HT1080 (cell line): ENCODE measurements around the gene TET2. TPM values are rescaled to one million over a fixed set of nuclear protein-coding genes. Genes with fewer than 3 reads are reported as not detected.

Experiments used
- DNase-seq: peaks from one replicate; pipeline ENCODE4 v3.0.0-alpha.2; 2015; ENCODE audit warnings: low read depth
- total RNA-seq: library from RNA; depleted of rRNA; stranded (reverse); fragments of >200 nt; shearing (Covaris generic); gene quantifications from 2 replicates; pipeline ENCODE4 v1.2.3, GENCODE V29; 2014

Gene TET2
- total RNA-seq, 1 experiment from 2014 or later: 6.9 TPM

GRCh38 chr4:105234582-105234981 lies 87.9 kb downstream of the TET2 start:
- no peak for DNase-seq

GRCh38 chr4:105236202-105236915 lies 89.7 kb downstream of the TET2 start:
- no peak for DNase-seq

GRCh38 chr4:105236916-105237311 lies 90.2 kb downstream of the TET2 start:
- no peak for DNase-seq

- no peak for DNase-seq
Measured at GRCh38 chr4:105240037-105240436, 93.4 kb downstream of the TET2 start.

GRCh38 chr4:105241451-105241850 lies 94.8 kb downstream of the TET2 start:
- no peak for DNase-seq

GRCh38 chr4:105243446-105243845 lies 96.8 kb downstream of the TET2 start:
- DNase-seq: no peak

GRCh38 chr4:105246712-105247111 lies 100.0 kb downstream of the TET2 start:
- DNase-seq: peak; percentile 1

- no peak for DNase-seq
Measured at GRCh38 chr4:105248613-105249012, 101.9 kb downstream of the TET2 start.

GRCh38 chr4:105257817-105258495 lies 111.3 kb downstream of the TET2 start:
- no peak for DNase-seq

- DNase-seq: no peak
Measured at GRCh38 chr4:105265689-105266088, 119.0 kb downstream of the TET2 start.

- no peak for DNase-seq
Measured at GRCh38 chr4:105267280-105267679, 120.6 kb downstream of the TET2 start.

- no peak for DNase-seq
Measured at GRCh38 chr4:105272002-105272401, 125.3 kb downstream of the TET2 start.

- DNase-seq: no peak
Measured at GRCh38 chr4:105273230-105273629, 126.6 kb downstream of the TET2 start.

- DNase-seq: no peak
Measured at GRCh38 chr4:105274090-105274489, 127.4 kb downstream of the TET2 start.

GRCh38 chr4:105274504-105274903 lies 127.8 kb downstream of the TET2 start:
- no peak for DNase-seq

GRCh38 chr4:105276361-105277104 lies 129.9 kb downstream of the TET2 start:
- no peak for DNase-seq

GRCh38 chr4:105277702-105278101 lies 131.0 kb downstream of the TET2 start:
- DNase-seq: no peak

GRCh38 chr4:105279314-105279713 lies 132.6 kb downstream of the TET2 start:
- no peak for DNase-seq

GRCh38 chr4:105280338-105281123 lies 133.9 kb downstream of the TET2 start:
- peak; percentile 92 for DNase-seq

GRCh38 chr4:105281124-105281415 lies 134.4 kb downstream of the TET2 start:
- no peak for DNase-seq

GRCh38 chr4:105282489-105282888 lies 135.8 kb downstream of the TET2 start:
- no peak for DNase-seq

GRCh38 chr4:105283501-105283900 lies 136.8 kb downstream of the TET2 start:
- no peak for DNase-seq
